Stimulated activated CD8-positive, alpha-beta memory T cell treated with anti-CD3 and anti-CD28 coated beads, Interleukin-4, amount 100 ng/mL, for 4 hours (primary cell): ENCODE data around the gene LAPTM5.

Experiments used
- DNase-seq, 2 donors: peaks; one replicate each; pipeline ENCODE4 v3.0.0-alpha.2; 2020; ENCODE audit warnings: low read depth in 2 of 2, low spot score in 1 of 2

Gene LAPTM5

DNA sequence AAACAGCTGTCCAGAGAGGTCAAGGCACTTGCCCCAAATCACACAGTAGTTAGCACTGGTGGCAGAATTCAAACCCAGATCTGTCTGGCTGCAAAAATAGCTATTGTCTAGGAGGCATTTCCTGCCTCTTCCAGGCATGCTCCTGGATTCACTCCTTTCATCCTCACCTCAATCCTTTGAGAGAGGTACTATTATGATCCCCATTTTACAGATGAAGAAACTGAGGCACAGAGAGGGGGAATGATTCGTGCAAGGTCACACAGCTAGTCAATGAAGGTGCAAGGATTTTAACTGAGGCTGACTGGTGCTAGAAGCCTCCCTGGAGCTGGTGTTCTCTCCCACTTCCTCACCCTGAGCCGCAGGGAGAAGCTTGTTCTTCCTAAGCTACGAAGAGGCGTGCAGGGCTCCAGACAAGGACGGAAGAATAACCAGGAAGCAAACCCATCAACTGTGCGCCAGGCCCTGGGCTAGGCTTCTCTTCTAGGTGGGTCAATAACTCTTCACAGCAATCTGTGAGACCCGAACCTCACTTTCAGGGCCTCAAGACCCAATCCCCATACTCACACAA, 631 bp upstream of the LAPTM5 start:
- DNase-seq, result no peak

DNA sequence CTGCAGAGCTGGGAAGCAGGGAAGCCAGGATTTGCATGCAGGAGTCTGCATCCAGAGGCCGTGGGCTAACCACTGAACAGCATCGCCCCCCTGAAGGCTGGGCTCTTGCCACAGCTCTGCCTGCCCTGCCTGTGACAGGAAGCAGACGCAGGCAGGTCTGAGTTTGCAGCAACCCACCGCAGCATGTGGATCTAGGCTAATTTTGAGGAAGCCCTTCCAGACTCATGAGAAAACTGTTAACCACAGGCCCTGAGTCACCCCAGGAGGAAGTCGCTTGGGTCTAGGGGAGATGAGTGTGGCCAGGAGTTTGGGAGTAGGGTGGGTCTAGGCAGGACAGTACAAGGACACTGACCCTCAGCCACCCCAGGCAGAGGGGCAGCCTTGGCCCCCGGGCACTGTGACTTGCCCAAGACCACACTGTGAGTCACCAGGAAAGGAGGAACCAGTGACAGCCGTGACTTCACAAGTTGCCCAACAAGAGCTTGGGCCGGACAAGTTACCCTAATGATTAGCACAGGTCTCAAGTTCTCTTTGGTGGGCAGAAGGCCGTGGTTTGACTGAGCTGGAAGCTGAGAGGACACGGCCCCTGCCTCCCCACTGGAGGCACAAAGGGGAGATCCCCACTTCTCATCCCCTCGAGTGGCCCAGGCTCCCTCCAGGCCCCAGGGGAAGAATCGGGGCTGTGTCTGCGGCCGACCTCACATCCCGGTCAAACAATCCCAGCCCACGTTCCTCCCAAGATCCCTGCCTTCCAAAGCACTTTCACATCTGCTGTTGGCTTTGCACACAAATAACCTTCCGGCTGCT, 826 bp downstream of the LAPTM5 start:
- DNase-seq, result peak in 1 of 2 donors; percentile 66

DNA sequence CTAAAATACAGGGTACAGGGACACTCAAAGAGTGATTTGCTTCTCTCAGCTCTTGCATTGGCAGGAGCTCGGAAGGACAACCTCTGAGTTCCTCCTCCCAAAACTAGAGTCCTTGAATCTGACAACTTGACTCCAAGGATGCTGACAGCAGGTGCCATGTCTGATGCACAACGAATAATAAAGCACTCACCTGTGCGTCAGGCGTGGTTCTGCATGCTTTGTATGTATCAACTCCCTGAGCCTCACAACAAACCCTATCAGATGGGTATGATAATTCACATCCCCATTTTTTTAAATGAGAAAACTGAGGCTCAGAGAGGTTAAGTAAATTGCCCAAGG, 1.4 kb downstream of the LAPTM5 start:
- no peak for DNase-seq

DNA sequence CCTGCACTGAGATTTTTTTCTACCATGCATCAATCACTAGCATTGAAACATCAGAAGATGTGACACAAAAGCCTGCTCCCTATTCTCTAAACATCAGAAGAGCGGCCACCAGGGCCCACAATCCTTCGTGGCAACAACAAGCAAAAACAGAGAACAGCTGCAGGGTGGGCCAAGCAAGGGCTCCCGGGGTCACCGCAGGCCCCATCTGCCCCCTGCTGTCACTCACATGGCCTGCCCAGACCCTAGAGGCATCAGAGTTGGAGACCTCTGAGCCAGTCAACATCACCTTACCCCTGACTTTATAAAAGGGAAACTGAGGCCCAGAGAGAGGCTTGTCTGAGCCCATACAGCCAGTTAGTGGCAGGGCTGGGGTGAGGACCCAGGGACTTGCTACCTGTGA, 1.8 kb downstream of the LAPTM5 start:
- DNase-seq, result no peak

DNA sequence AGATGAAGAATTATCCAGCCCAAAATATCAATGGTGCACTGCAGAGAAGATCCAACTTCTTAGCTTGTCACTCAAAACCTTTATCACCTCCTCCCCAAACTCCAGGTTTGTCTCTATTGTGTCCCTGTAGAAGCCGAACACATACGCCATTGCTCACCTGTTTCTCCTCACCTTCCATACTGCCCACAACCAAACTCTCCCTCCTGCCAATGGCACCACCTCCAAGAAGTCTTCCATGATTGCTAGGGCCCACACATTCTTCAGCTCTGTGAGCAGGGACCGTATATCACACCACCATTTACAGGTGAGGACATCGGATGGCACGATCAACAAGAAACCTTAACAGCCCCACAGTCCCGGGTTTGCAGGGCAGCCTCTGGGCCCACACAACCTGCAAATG, 2.2 kb downstream of the LAPTM5 start:
- no peak for DNase-seq

DNA sequence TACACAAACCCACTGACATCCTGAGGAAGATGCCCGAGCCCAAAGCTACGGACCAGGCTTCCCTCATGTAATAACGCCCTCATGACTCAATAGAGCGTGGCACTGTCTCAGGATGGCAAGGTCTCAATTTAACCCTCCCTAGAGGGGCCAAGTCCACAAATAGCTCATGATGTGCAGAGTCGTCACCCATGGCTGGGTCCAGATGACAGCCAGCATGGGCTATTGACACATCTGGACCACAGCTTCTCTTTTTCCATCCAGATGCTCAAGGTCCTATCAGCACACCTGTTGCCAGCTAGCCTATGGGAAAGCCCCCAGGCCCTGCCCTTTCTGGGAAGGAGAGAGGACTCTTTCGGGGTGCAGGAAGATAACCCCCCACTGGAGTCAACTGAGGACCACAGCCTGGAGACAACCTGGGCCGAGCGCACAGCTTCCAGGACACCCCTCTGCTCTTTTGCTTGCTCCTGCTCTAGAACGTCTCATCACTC, 2.8 kb downstream of the LAPTM5 start:
- no peak for DNase-seq

DNA sequence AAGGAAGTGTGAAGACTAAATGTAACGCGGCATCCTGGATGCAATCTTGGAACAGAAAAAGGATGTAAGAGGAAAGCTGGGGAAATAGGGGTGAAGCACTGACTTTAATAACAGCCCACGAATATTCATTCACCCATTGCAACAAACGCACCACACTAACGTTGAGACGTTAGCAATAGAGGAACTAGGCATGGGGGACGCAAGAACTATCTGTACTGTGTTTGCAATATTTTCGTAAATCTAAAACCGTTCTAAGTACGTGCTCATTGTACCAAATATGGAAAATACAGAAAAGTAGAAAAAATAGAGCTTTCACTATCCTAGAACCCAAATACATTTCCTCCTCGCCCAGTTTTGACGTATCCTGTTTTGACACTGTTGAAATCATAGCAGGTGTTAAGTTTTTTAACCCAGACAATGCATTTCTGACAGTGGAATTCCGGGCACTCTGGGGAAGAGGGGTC, 3.9 kb downstream of the LAPTM5 start:
- DNase-seq, result no peak

DNA sequence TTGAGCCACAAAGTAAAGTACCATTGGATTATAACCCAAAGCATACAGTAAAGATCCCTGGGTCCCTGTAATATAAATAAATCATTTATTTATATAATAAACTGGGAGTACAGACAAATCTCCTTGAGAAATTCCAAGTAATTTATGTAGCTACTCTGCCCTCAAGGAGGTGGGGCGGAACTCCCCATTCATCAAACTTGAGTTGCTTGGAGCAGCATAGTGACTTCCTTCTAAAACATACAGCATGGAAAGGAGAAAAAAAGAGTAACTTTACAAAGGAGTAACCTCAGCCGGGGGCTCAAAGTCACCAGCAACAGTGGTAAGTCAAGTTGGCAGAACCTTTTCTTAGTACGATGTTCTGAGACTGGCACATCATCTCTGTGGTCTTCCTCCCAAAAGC, 4.5 kb downstream of the LAPTM5 start:
- DNase-seq, result no peak

DNA sequence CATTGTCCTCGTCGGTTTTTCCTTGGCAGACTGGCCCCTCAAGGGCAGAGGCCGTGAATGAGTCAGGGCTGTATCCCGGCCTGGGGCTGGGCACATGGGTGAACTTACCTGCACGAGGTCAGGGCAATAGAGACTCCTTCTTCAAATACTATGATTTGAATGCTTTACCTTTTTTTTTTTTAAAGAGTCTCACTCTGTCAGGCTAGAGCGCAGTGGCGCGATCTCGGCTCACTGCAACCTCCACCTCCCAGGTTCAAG, 5.0 kb downstream of the LAPTM5 start:
- DNase-seq, result no peak

GRCh38 chr1:30751830-30752650, 5.5 kb downstream of the LAPTM5 start:
- DNase-seq, result no peak

DNA sequence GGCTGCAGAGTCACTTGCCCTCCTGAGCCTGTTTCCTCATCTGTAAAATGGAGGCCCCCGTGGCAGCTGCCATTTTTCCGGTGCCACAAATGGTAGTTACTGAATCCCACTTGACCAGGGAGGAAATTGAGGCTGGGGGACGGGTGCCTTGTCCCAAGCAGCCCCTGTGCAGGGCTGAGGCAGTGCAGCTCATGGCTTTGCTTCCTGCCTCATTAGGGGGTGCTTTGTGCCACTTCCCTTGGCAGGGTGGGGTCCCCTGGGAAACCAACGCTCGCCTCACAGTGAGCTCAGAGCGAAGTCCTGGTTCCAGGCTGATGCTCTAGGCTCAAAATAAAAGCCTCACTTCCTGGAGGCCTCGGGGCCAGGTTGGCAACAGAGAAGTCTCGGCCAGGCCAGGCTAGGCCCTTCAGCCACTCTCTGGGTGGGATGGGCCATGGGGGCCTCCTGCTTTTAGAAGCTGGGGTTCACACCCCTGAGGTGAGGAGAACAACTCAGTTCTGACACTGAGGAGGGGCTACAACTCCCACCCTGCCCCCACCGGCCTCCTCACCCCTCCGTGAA, 6.8 kb downstream of the LAPTM5 start:
- no peak for DNase-seq

DNA sequence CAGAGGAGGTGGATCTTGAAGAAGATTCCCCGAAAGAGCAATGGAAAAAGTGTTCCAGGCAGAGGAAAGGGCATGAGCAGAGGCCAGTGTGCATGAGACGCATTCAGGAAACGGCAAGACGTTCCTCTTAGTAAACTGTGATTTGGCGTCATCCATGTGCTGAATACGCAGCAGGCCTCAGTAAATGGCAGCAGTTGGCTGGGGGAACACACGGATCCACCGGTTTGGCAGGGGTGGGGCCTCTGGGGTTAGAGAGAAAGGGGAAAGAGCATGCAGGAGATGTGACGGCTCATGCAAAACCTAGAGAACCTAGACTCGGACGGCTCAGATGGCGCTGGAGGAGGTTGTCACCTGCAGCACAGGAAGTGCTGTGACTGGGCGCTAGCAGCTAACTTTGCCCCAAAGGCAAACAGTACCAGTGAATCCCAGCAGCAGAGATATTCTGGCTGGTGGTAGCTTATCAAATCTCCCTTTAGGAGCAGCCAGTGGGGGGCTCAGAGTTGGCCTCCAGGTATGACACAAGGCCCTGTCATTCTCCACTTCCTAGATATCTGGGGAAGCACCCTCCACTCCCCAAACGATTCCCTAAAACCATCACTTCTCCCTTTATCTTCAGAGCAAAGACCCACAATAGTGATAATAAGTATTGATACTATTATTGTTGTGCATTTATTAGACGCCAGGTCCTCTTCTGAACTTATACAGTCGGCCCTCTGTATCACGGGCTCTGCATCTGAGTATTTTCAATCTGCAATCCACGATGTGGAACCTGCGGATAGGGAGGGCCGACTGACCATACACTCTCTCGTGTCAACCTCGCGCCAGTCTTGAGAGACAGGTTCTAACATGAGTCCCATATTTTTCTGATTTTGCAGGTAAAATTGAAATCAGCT, 7.6 kb downstream of the LAPTM5 start:
- no peak for DNase-seq

GRCh38 chr1:30748699-30749401, 8.7 kb downstream of the LAPTM5 start:
- DNase-seq, result no peak

DNA sequence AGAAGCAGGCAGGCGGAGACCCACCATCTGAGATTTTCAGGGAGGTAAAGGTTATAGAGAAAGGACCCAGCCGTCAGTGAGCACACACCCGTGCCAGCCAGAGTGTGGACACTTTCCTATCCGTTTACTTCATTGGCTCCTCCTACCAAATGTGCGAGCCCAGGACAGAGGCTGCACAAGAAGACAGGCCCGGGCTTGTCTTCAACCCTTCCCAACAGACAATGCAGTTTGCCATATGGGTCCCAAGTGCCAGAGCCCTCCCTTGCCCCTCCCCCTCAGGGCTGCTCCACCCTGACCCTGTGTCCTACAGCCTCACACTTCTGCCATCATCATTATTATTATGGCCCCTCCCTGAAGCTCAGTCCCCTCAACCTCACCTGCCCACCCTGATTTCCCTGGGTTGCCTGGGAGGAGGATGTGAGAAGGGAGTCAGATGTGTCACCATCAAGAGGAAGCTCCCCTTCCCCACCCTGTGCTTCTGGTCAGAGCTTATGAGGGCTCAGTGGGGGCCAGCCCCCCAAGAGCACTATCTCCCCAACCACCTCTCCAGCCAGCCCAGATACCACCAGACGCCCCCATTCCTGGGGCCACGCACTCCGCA, 9.4 kb downstream of the LAPTM5 start:
- no peak for DNase-seq

GRCh38 chr1:30747033-30748008, 10.3 kb downstream of the LAPTM5 start:
- no peak for DNase-seq

DNA sequence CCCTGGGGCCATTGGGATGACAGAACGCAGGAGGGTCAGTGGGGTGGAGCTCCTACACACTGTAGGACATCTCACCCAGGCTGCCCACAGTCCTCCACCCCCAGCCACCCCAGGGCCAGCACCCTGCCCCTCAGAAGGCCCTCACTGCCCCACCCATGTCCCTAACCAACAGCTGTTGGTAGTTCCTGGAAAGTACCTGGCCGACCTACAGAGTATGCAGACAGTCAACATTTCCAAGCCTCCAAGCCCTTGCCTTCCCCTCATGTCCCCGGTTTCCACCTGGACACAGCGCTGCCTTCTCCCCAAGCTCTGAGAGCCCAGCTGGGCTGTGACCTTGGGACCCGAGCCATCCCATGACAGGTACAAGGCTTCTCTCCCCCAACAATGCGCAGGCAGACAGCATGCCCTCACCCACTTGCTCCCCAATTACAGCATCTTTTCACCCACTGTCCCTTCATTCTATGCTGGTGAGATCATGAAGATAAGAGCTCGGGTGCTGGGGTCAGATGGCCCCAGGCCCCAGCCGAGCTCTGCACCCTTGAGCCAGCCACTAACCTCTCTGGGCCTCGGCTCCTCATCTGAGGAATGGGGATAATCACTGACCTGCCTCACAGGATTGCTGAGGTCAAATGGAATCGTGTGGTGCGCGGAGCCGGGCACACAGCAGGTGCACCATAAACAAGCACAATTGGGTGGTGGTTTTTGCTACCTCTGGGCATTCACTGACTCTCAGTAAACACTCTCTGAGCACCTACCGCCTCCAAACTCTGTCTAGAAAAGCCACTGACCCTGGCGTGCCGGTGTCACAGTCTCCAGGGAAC, 11.2 kb downstream of the LAPTM5 start:
- DNase-seq, result no peak

- DNase-seq, result no peak
Observed at GRCh38 chr1:30745834-30746208, 11.8 kb downstream of the LAPTM5 start.
